EL (cell line): ENCODE measurements around the gene CSF2.
"Not testable (repeated sequence)": the region's sequence is repeated elsewhere in the genome, so short reads cannot be mapped to it uniquely, and the experiment has no call there.

Source experiments
- DNase-seq: peaks from one replicate; pipeline ENCODE4 v3.0.0-alpha.2; 2016

Gene CSF2

GRCh38 chr5:132114150-132115121, 40.8 kb downstream of the CSF2 start:
- no peak for DNase-seq

- DNase-seq: no peak
Measured at GRCh38 chr5:132115375-132115774, 41.8 kb downstream of the CSF2 start.

- no peak for DNase-seq
Measured at GRCh38 chr5:132116072-132116471, 42.5 kb downstream of the CSF2 start.

- DNase-seq: not testable (repeated sequence)
Measured at GRCh38 chr5:132116909-132117489, 43.4 kb downstream of the CSF2 start.

GRCh38 chr5:132120717-132121116, 47.1 kb downstream of the CSF2 start:
- not testable (repeated sequence) for DNase-seq

GRCh38 chr5:132122971-132123370, 49.4 kb downstream of the CSF2 start:
- DNase-seq: not testable (repeated sequence)

GRCh38 chr5:132123578-132123977, 50.0 kb downstream of the CSF2 start:
- not testable (repeated sequence) for DNase-seq
